Endothelial cell of umbilical vein (primary cell): Measurements from ENCODE around the gene NATD1. TPM values are rescaled to one million over a fixed set of nuclear protein-coding genes. Genes with fewer than 3 reads are reported as not detected.

Experiments used
- BruUV-seq: library from RNA; stranded (reverse); fragments of 400-500 nt; replicated peaks from 2 replicates; lab custom pipeline; 2021; lab: Mats Ljungman, UMichigan
- CTCF ChIA-PET: fragments of 300-600, 350-600 bp; sonication (Branson Sonifier 250); formaldehyde crosslinking; loops from one replicate; lab custom pipeline; 2021; ENCODE audit warnings: antibody characterized with exemption, inconsistent platforms; lab: Charles Lee
- POLR2A ChIA-PET: fragments of 300-600, 350-600 bp; sonication (Branson Sonifier 250); formaldehyde crosslinking; loops from one replicate; lab custom pipeline; 2021; ENCODE audit warnings: antibody characterized with exemption, inconsistent platforms; lab: Charles Lee
- DNase-seq: peaks from one replicate; pipeline ENCODE4 v3.0.0-alpha.2; 2011; ENCODE audit warnings: low read depth, low spot score
- FAIRE-seq: peaks from 2 replicates; lab custom pipeline; 2011; peaks lifted over from hg19 to GRCh38; lab: Jason Lieb, UNC
- H2AFZ ChIP-seq: 2 replicates; pipeline ENCODE4 v1.6.0; 2012; ENCODE audit warnings: low read depth, low read length, control low read depth, inconsistent platforms
- H3K27ac ChIP-seq: 2 replicates; pipeline ENCODE4 v1.5.1; 2011; ENCODE audit warnings: low read depth, mild to moderate bottlenecking, control low read depth, low read length, moderate library complexity; ENCODE audit not compliant: insufficient read depth
- H3K27me3 ChIP-seq, 2 experiments: 2 replicates each; pipeline versions ENCODE4 v1.6.0 to v1.6.1; 2011; ENCODE audit warnings: low read length in 2 of 2, mixed read lengths in 1 of 2; ENCODE audit not compliant: control insufficient read depth in 2 of 2, insufficient read depth in 2 of 2
- H3K36me3 ChIP-seq, 2 experiments: 2 replicates in 1 of 2; 3 replicates in 1 of 2; pipeline ENCODE4 v1.5.1; 2011; ENCODE audit warnings: low read length in 2 of 2, mild to moderate bottlenecking in 1 of 2, moderate library complexity in 1 of 2; ENCODE audit not compliant: control insufficient read depth in 2 of 2, insufficient read depth in 2 of 2; ENCODE audit errors: extremely low read depth in 1 of 2
- H3K4me1 ChIP-seq: 3 replicates; pipeline ENCODE4 v1.5.1; 2011; ENCODE audit warnings: mild to moderate bottlenecking, low read length; ENCODE audit not compliant: control insufficient read depth, insufficient read depth; ENCODE audit errors: extremely low read depth
- H3K4me2 ChIP-seq: 2 replicates; pipeline ENCODE4 v1.6.1; 2011; ENCODE audit warnings: low read length, control low read depth, mixed read lengths; ENCODE audit not compliant: insufficient read depth
- H3K4me3 ChIP-seq, 3 experiments: fragments of 200-600 bp in 1 of 3; sonication (generic), shearing (Covaris generic) in 1 of 3; replicated peaks in 1 of 3; 2 replicates each; pipeline ENCODE4 v1.5.1; 2011 to 2016; ENCODE audit warnings: control low read depth in 3 of 3, low read length in 3 of 3, mild to moderate bottlenecking in 2 of 3, inconsistent platforms in 1 of 3, low read depth in 1 of 3, moderate library complexity in 1 of 3; ENCODE audit not compliant: insufficient read depth in 1 of 3
- H3K79me2 ChIP-seq: 2 replicates; pipeline ENCODE4 v1.6.0; 2012; ENCODE audit warnings: low read length, inconsistent platforms; ENCODE audit not compliant: control insufficient read depth, insufficient read depth
- H3K9ac ChIP-seq: replicated peaks from 2 replicates; pipeline ENCODE3; 2011; ENCODE audit warnings: low read length, control low read depth; ENCODE audit not compliant: insufficient read depth; ENCODE audit errors: extremely low read depth
- H3K9me1 ChIP-seq: replicated peaks from 3 replicates; pipeline ENCODE4 v1.6.0; 2011; ENCODE audit warnings: mild to moderate bottlenecking, low read length; ENCODE audit not compliant: control insufficient read depth, insufficient read depth; ENCODE audit errors: extremely low read depth
- H3K9me3 ChIP-seq: replicated peaks from 2 replicates; pipeline ENCODE4 v1.5.1; 2012; ENCODE audit warnings: low read length, inconsistent platforms; ENCODE audit not compliant: control insufficient read depth, insufficient read depth
- H4K20me1 ChIP-seq: replicated peaks from 2 replicates; pipeline ENCODE3; 2011; ENCODE audit warnings: mild to moderate bottlenecking, low read length; ENCODE audit not compliant: control insufficient read depth, insufficient read depth; ENCODE audit errors: extremely low read depth
- FOS ChIP-seq: IDR thresholded peaks from 2 replicates; pipeline ENCODE4 v1.6.1; 2011; ENCODE audit warnings: mild to moderate bottlenecking, low read length, moderate library complexity, borderline replicate concordance; ENCODE audit not compliant: insufficient read depth
- JUN ChIP-seq: IDR thresholded peaks from 2 replicates; pipeline ENCODE4 v1.6.1; 2011; ENCODE audit warnings: borderline replicate concordance, low read depth; ENCODE audit not compliant: insufficient read length, insufficient read depth
- MYC ChIP-seq: IDR thresholded peaks from one replicate; pipeline ENCODE4 v1.6.1; 2011; ENCODE audit warnings: mild to moderate bottlenecking, low read depth, low read length
- POLR2A ChIP-seq: IDR thresholded peaks from 2 replicates; pipeline ENCODE4 v1.6.1; 2012; ENCODE audit warnings: low read depth, mild to moderate bottlenecking, control low read depth, low read length
- POLR2AphosphoS5 ChIP-seq: IDR thresholded peaks from 2 replicates; pipeline ENCODE4 v1.6.1; 2012; ENCODE audit warnings: low read depth, mild to moderate bottlenecking, control low read depth, low read length, moderate library complexity; ENCODE audit not compliant: insufficient read depth
- dilution Hi-C: fragments of 300-500 bp; cut with MboI; formaldehyde crosslinking; loops from one replicate; pipeline ENCODE4 v1.15.0; 2019; ENCODE audit warnings: low sequenced_read_pairs; ENCODE audit not compliant: extremely low pct_ligation_motif_present
- intact Hi-C: fragments of 100-400 bp; cut with micrococcal nuclease; formaldehyde crosslinking; loops from one replicate; pipeline ENCODE4 v1.10.0; 2022
- polyA plus RNA-seq, 4 experiments: library from polyadenylated mRNA; depleted of rRNA in 3 of 4; stranded (reverse) in 3 of 4; unstranded in 1 of 4; fragments of >200 nt; gene quantifications; 2 replicates each; pipeline versions ENCODE4 v1.2.1 to v1.2.3, GENCODE V29; 2011 to 2012; ENCODE audit warnings: missing spikeins in 1 of 4
- total RNA-seq: library from RNA; stranded (reverse); gene quantifications from 2 replicates; pipeline ENCODE4 v1.2.3, GENCODE V29; 2021
- TF ChIP-seq, protein P1 (sequence below), 2 donors: IDR thresholded peaks; 1 replicate in 1 of 2; 2 replicates in 1 of 2; pipeline ENCODE4 v1.5.1; 2011; ENCODE audit warnings: low read length in 2 of 2, mild to moderate bottlenecking in 2 of 2, moderate library complexity in 2 of 2, control low read depth in 1 of 2, inconsistent platforms in 1 of 2, low read depth in 1 of 2; ENCODE audit not compliant: insufficient read depth in 1 of 2; ENCODE audit errors: extremely low read depth in 1 of 2
- TF ChIP-seq, protein P2 (sequence below): IDR thresholded peaks from 2 replicates; pipeline ENCODE4 v1.6.1; 2011; ENCODE audit not compliant: insufficient read depth, insufficient read length

The NATD1 gene
- total and polyA plus RNA-seq, 2 donors (not counting 3 experiments of a cell fraction or from before 2014, with no cell fraction given) = 7.0 to 7.2 TPM

DNA sequence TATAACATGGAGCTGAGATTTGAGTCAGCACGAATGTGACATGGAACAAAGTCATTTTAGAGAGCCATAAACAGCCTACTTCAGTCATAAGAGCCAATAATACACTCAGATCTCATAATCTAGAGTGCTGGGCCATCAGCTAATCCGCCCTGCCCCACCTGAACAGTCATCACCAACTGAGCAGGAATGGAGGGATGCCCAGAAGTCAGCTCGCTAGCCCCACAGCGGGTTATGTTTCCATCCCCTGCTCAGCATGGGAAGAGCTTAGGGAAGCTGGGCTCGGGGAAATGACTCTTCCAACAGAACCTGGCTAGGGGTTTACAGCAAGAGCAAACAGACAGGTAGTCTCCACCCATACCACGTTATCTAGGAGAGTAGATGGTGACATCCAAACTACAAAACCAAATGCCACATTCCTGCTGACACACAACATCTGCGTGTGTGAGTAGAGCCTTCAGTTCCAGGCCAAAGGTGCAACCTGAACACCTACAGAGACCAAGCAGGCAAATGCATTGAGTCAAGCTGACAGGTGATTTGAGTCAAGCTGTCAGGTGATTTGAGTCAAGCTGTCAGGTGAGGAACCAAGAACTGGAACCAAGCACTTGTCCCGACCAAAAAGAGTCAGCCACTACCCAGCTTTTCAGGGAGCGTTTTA, 41.3 kb downstream of the NATD1 start:
- no peak overlapping the region for H3K4me3 ChIP-seq
- POLR2A ChIA-PET = no interaction called here
- H3K9me3 ChIP-seq = no peaks in the 10 kb centered on the region
- H4K20me1 ChIP-seq = no peaks in the 10 kb centered on the region
- DNase-seq = no peak
- peaks cover 78% of the 10 kb centered on the region for H3K79me2 ChIP-seq
- no peak for FAIRE-seq
- CTCF ChIA-PET = interaction anchor here (1.5 to 4.5 kb wide), 2 partner anchors 12 to 83 kb away, joined by 3 to 35 read pairs; no protein-coding TSS in a partner anchor
- no TSS peak for BruUV-seq
- H3K4me2 ChIP-seq = peak overlapping the region; percentile 98
- no peak overlapping the region for H2AFZ ChIP-seq
- H3K27ac ChIP-seq = no peak overlapping the region
- H3K9me1 ChIP-seq = no peaks in the 10 kb centered on the region
- dilution Hi-C loops = no loop called here
- no peak for TF ChIP-seq POLR2AphosphoS5
- no peak for TF ChIP-seq FOS
- TF ChIP-seq, protein P1, sequence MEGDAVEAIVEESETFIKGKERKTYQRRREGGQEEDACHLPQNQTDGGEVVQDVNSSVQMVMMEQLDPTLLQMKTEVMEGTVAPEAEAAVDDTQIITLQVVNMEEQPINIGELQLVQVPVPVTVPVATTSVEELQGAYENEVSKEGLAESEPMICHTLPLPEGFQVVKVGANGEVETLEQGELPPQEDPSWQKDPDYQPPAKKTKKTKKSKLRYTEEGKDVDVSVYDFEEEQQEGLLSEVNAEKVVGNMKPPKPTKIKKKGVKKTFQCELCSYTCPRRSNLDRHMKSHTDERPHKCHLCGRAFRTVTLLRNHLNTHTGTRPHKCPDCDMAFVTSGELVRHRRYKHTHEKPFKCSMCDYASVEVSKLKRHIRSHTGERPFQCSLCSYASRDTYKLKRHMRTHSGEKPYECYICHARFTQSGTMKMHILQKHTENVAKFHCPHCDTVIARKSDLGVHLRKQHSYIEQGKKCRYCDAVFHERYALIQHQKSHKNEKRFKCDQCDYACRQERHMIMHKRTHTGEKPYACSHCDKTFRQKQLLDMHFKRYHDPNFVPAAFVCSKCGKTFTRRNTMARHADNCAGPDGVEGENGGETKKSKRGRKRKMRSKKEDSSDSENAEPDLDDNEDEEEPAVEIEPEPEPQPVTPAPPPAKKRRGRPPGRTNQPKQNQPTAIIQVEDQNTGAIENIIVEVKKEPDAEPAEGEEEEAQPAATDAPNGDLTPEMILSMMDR (IDR thresholded peaks at IDR 0.05; ENCODE audit: extremely low read depth in 1 of 2, insufficient read depth in 1 of 2, low read depth in 1 of 2, low read length in 2 of 2) = no peak
- TF ChIP-seq, protein P2, sequence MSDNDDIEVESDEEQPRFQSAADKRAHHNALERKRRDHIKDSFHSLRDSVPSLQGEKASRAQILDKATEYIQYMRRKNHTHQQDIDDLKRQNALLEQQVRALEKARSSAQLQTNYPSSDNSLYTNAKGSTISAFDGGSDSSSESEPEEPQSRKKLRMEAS = no peak
- no peak for TF ChIP-seq MYC
- TF ChIP-seq JUN = no peak
- TF ChIP-seq POLR2A = no peak
- H3K4me1 ChIP-seq = peaks cover 20% of the 10 kb centered on the region
- no peak overlapping the region for H3K9ac ChIP-seq
- H3K27me3 ChIP-seq = no peaks in the 10 kb centered on the region
- H3K36me3 ChIP-seq = peaks cover 2 to 10% of the 10 kb centered on the region in 2 experiments
- intact Hi-C loops = loop anchor here (10.0 kb wide), 1 partner anchor 47 kb away; no protein-coding TSS in a partner anchor
